Measurements from ENCODE around the gene DDB1.

- TF ChIP-seq NFRKB (IDR thresholded peaks at IDR 0.05) (no peak), FOXM1 (IDR thresholded peaks at IDR 0.05; ENCODE audit: borderline replicate concordance) (no peak), ZNF384 (IDR thresholded peaks at IDR 0.05) (no peak), FOXA1 (IDR thresholded peaks at IDR 0.05) (no peak)
These were observed 35.7 kb upstream of the DDB1 start for GRCh38 chr11:61368646-61369045.
